PC-3 (cell line): ENCODE results near the gene FUBP3. TPM values are rescaled to one million over a fixed set of nuclear protein-coding genes. Genes with fewer than 3 reads are reported as not detected.

Experiments
- ATAC-seq: fragments of 200-7000 bp; cut with Tn5 transposase; 2 replicates; pipeline ENCODE4 v1.9.1; 2020; ENCODE audit warnings: mild to moderate bottlenecking, moderate library complexity
- BruUV-seq: library from RNA; stranded (reverse); fragments of 400-500 nt; replicated peaks from 2 replicates; lab custom pipeline; 2021; lab: Mats Ljungman, UMichigan
- CTCF ChIA-PET: fragments of 300-600 bp; sonication (Branson Sonifier 250); formaldehyde crosslinking; loops from one replicate; lab custom pipeline; 2022; ENCODE audit warnings: antibody characterized with exemption; lab: Charles Lee
- POLR2A ChIA-PET: fragments of 300-600 bp; sonication (Branson Sonifier 250); formaldehyde crosslinking; loops from one replicate; lab custom pipeline; 2022; ENCODE audit warnings: antibody characterized with exemption; ENCODE audit not compliant: unreplicated experiment; lab: Charles Lee
- DNase-seq: peaks from one replicate; pipeline ENCODE4 v3.0.0-alpha.2; 2015
- H2AFZ ChIP-seq: fragments of 300-600 bp; sonication (generic); 2 replicates; pipeline ENCODE4 v1.6.0; 2016; ENCODE audit warnings: antibody characterized with exemption, low read length
- H3F3A ChIP-seq: fragments of 300-600 bp; sonication (generic); one replicate; pipeline ENCODE4 v1.6.0; 2017; ENCODE audit warnings: antibody characterized with exemption, low read length, control low read depth, mild to moderate bottlenecking; ENCODE audit not compliant: unreplicated experiment
- H3K27ac ChIP-seq: fragments of 300-600 bp; sonication (generic); 2 replicates; pipeline ENCODE4 v1.5.1; 2016; ENCODE audit warnings: mild to moderate bottlenecking, low read length
- H3K27me3 ChIP-seq: fragments of 300-600 bp; sonication (generic); 2 replicates; pipeline ENCODE4 v1.6.1; 2016; ENCODE audit warnings: low read length, mixed read lengths
- H3K36me3 ChIP-seq: fragments of 300-600 bp; sonication (generic); 2 replicates; pipeline ENCODE4 v1.6.1; 2016; ENCODE audit warnings: low read depth, mixed run types, low read length, mixed read lengths
- H3K4me1 ChIP-seq: fragments of 300-600 bp; sonication (generic); 2 replicates; pipeline ENCODE4 v1.5.1; 2016; ENCODE audit warnings: low read length; ENCODE audit not compliant: insufficient read depth
- H3K4me2 ChIP-seq: fragments of 300-600 bp; sonication (generic); 2 replicates; pipeline ENCODE4 v1.6.0; 2016; ENCODE audit warnings: low read length
- H3K4me3 ChIP-seq: fragments of 300-600 bp; sonication (generic); 2 replicates; pipeline ENCODE4 v1.5.1; 2016; ENCODE audit warnings: mild to moderate bottlenecking, low read length, mixed read lengths
- H3K79me2 ChIP-seq: fragments of 300-600 bp; sonication (generic); 2 replicates; pipeline ENCODE4 v1.6.1; 2017; ENCODE audit warnings: low read length, mixed read lengths
- H3K9ac ChIP-seq: fragments of 300-600 bp; sonication (generic); 2 replicates; pipeline ENCODE4 v1.6.0; 2016; ENCODE audit warnings: mild to moderate bottlenecking, low read length
- H3K9me2 ChIP-seq: fragments of 300-600 bp; sonication (generic); replicated peaks from 2 replicates; pipeline ENCODE4 v1.6.1; 2016; ENCODE audit warnings: mixed run types, low read length, mixed read lengths
- H3K9me3 ChIP-seq: fragments of 300-600 bp; sonication (generic); 2 replicates; pipeline ENCODE4 v1.6.1; 2016; ENCODE audit warnings: low read length, mixed read lengths
- H4K20me1 ChIP-seq: fragments of 300-600 bp; sonication (generic); 2 replicates; pipeline ENCODE4 v1.6.1; 2016; ENCODE audit warnings: low read length, mixed read lengths
- EZH2 ChIP-seq: fragments of 300-600 bp; sonication (generic); IDR thresholded peaks from one replicate; pipeline ENCODE4 v1.6.1; 2017; ENCODE audit warnings: antibody characterized with exemption, mild to moderate bottlenecking, low read length; ENCODE audit not compliant: unreplicated experiment
- EZH2phosphoT487 ChIP-seq: fragments of 300-600 bp; sonication (generic); IDR thresholded peaks from 2 replicates; pipeline ENCODE4 v1.6.1; 2018; ENCODE audit warnings: mild to moderate bottlenecking, antibody characterized with exemption, low read length, borderline replicate concordance
- intact Hi-C: fragments of 100-400 bp; cut with micrococcal nuclease; formaldehyde crosslinking; loops from 2 replicates; pipeline ENCODE4 v1.9.0; 2023
- total RNA-seq: library from RNA; depleted of rRNA; stranded (reverse); fragments of >200 nt; gene quantifications from 2 replicates; pipeline ENCODE4 v1.2.3, GENCODE V29; 2014
- TF ChIP-seq, protein P1 (sequence below): fragments of 300-600 bp; sonication (generic); conservative IDR thresholded peaks from 2 replicates; pipeline ENCODE4 v1.5.1; 2017; ENCODE audit warnings: antibody characterized with exemption, low read depth, mild to moderate bottlenecking, low read length

The FUBP3 gene
- total RNA-seq, 1 experiment from 2014 or later: 53.7 TPM

DNA sequence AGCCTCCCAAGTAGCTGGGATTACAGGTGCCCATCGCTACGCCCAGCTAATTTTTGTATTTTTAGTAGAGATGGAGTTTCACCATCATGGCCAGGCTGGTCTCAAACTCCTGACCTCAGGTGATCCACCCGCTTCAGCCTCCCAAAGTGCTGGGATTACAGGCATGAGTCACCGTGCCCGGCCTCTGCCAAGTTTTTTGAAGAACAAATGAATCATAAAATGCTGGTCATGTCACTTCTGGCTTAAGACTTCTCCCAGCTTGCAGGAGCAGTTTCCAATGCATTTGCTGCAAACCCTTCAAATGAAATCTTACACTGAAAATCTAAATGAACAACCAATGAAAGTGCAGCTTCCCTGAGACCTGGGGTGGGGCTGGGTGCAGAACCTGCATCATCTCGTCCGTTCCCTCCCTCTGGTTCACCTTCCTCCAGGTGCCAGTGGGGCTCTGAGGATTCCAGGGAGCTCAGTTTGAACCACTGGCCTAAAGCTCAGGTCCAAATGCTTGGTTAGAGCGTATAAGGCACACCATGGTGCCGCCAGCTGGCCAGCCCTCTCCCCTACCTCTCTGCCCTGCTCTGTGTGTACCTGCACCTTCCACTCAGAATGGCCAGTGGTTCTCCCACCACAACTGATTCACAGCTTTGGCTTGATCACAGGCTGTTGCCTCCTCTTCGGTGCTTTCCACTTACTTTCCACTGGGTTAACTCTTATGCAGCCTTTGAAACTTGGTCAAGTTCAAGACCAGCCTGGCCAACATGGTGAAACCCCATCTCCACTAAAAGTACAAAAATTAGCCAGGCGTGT lies 39.8 kb upstream of the FUBP3 start:
- H3K27ac ChIP-seq: no peak overlapping the region
- H3K4me3 ChIP-seq: no peak overlapping the region
- ChIA-PET POLR2A (no interaction called here), CTCF (interaction anchor here (1.0 kb wide), 1 partner anchor 143 kb away, joined by 3 read pairs; no protein-coding TSS in a partner anchor)
- H3K27me3 ChIP-seq: no peaks in the 10 kb centered on the region
- ATAC-seq (peak; percentile 67), DNase-seq (peak; percentile 77)
- peak overlapping the region; percentile 28; the same call in 1 of the 2 replicates for H3K4me2 ChIP-seq
- no peaks in the 10 kb centered on the region for H3K9me3 ChIP-seq
- peaks cover 12% of the 10 kb centered on the region for H3K4me1 ChIP-seq
- H3F3A ChIP-seq: no peaks in the 10 kb centered on the region
- H3K36me3 ChIP-seq: no peaks in the 10 kb centered on the region
- no peaks in the 10 kb centered on the region for H4K20me1 ChIP-seq
- no peak for TF ChIP-seq EZH2
- TF ChIP-seq EZH2phosphoT487: no peak
- H3K79me2 ChIP-seq: no peaks in the 10 kb centered on the region
- no peak overlapping the region for H3K9ac ChIP-seq
- BruUV-seq: no TSS peak
- intact Hi-C loops: no loop called here
- no peak overlapping the region for H2AFZ ChIP-seq
- H3K9me2 ChIP-seq: no peaks in the 10 kb centered on the region

DNA sequence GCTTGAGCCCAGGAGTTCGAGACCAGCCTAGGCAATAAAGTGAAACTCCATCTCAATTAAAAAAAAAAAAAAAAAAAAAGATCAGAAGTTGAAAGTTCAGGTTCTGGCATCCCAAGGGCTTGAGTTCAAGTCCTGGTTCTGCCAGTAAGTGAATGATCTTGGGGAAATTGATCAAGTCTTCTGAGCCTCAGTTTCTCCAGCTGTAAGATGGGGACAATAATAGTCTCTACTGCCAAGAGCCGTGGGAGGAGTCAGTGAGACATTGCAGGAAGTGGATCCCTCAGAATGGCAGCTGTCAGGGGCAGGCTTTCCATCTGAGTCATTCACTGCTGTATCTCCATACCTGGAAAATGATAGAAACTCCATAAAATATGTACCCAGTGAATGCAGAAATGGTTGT lies 37.8 kb upstream of the FUBP3 start:
- Histone ChIP-seq H3K4me3 (no peak overlapping the region), H3K9ac (no peak overlapping the region), H3K4me1 (peaks cover 12% of the 10 kb centered on the region), H4K20me1 (no peaks in the 10 kb centered on the region), H2AFZ (no peak overlapping the region), H3K27ac (no peak overlapping the region), H3K9me2 (no peaks in the 10 kb centered on the region), H3F3A (no peaks in the 10 kb centered on the region), H3K79me2 (no peaks in the 10 kb centered on the region), H3K9me3 (no peaks in the 10 kb centered on the region), H3K4me2 (no peak overlapping the region), H3K36me3 (no peaks in the 10 kb centered on the region), H3K27me3 (no peaks in the 10 kb centered on the region)
- CTCF ChIA-PET: no interaction called here
- BruUV-seq: no TSS peak
- DNase-seq (peak; percentile 15), ATAC-seq (no peak)
- intact Hi-C loops: no loop called here
- POLR2A ChIA-PET: no interaction called here
- TF ChIP-seq, protein P1, sequence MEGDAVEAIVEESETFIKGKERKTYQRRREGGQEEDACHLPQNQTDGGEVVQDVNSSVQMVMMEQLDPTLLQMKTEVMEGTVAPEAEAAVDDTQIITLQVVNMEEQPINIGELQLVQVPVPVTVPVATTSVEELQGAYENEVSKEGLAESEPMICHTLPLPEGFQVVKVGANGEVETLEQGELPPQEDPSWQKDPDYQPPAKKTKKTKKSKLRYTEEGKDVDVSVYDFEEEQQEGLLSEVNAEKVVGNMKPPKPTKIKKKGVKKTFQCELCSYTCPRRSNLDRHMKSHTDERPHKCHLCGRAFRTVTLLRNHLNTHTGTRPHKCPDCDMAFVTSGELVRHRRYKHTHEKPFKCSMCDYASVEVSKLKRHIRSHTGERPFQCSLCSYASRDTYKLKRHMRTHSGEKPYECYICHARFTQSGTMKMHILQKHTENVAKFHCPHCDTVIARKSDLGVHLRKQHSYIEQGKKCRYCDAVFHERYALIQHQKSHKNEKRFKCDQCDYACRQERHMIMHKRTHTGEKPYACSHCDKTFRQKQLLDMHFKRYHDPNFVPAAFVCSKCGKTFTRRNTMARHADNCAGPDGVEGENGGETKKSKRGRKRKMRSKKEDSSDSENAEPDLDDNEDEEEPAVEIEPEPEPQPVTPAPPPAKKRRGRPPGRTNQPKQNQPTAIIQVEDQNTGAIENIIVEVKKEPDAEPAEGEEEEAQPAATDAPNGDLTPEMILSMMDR: no peak
- TF ChIP-seq EZH2: no peak
- TF ChIP-seq EZH2phosphoT487: no peak

DNA sequence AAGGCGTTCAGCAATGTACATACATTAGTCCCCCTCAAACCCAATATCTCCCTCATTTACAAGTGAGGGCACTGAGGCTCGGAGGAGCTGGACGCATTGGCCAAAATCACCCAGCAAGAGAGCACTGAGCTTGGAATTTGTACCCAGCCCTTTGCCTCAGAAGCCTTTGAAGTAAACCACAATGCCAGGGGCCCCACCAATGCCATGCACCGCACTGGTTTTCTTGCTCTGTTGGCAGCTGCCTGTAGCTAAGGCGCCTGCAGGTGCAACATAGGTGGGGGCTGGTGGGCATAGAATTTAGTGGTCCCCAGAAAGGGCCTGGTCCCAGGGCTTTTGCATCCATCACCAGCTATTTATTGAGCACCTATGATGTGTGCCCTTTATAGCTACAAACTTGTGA lies 37.3 kb upstream of the FUBP3 start:
- CTCF ChIA-PET: no interaction called here
- Histone ChIP-seq H3F3A (no peaks in the 10 kb centered on the region), H3K9me3 (no peaks in the 10 kb centered on the region), H3K4me2 (no peak overlapping the region), H2AFZ (no peak overlapping the region), H3K79me2 (no peaks in the 10 kb centered on the region), H3K36me3 (no peaks in the 10 kb centered on the region), H3K9ac (no peak overlapping the region), H3K9me2 (no peaks in the 10 kb centered on the region), H4K20me1 (no peaks in the 10 kb centered on the region), H3K4me3 (no peak overlapping the region), H3K27me3 (no peaks in the 10 kb centered on the region), H3K27ac (no peak overlapping the region), H3K4me1 (peaks cover 12% of the 10 kb centered on the region)
- no peak for ATAC-seq
- BruUV-seq: no TSS peak
- intact Hi-C loops: no loop called here
- DNase-seq: no peak
- TF ChIP-seq EZH2 (no peak), EZH2phosphoT487 (no peak)
- TF ChIP-seq, protein P1: no peak
- POLR2A ChIA-PET: no interaction called here
